GM19240 (cell line): Measurements from ENCODE around the gene COL9A2.

ENCODE experiments used
- DNase-seq: peaks from one replicate; pipeline ENCODE4 v3.0.0; 2011; ENCODE audit warnings: low spot score; ENCODE audit not compliant: insufficient read length

The COL9A2 gene

DNA sequence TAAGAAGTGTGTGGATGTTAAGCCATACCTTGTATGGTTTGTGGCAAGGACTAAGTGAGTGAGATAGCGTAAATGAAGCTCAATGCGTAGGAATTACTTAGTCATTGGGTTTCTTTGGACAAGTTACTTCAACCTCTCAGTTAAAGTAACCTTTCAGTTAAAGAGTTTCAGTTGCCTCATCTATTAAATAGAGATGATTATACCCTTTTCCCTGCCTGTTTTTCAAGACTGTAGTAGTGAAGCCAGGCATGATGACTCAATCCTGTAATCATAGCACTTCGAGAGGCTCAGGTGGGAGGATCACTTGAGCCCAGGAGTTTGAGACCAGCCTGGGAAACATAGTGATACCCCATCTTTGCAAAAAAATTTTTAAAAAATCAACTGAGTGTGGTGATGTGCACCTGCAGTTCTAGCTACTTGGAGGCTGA, 52.7 kb downstream of the COL9A2 start:
- no peak for DNase-seq

DNA sequence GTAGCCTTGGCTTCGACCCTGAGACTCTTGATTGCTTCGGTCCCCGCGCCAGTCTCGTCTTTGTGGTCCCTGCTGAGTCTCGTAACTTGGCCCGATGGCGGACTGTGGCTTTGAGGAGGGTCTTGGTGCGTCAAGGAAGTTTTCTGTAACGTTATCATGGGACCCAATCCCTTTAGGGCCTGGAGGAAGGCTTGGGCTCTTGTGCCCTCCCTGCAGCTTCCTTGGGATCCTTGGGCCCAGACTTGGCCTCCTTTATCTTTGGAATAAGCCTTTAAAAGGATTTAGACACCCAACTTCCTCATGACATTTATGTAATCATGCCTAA, 58.7 kb downstream of the COL9A2 start:
- DNase-seq = no peak

DNA sequence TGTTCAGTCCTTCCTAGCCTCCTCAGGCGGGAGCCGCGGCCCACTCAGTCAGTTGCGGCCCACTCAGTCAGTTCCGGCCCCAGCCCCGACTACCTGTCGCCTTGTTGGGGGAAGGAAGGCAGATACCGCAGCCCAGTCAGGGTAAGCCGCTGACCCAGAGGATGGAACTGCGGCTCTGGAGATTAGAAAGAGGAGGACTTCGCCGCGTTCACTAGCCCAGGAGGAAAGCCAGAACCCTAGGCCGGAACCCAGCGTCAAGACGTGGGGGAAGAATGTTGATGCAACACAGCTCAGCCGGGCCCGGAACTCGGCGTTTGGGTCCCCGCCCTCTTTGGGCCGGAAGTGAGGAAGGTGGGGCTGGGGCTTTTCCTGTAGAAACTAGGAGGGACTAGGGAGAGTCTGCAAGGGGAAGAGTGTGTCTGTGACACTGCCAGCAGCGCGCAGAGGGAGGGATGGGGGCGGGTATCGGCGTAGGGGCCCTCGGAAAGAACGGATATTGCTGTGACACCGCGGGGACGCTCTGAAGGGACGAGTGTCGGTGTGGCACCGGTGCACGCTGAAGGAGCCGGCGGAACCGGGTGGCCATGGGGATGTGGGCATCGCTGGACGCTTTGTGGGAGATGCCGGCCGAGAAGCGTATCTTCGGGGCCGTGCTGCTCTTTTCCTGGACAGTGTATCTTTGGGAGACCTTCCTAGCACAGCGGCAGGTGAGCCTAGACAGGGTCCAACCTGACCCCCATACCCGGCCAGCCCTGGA, 59.2 kb downstream of the COL9A2 start, which contains the start of gene ZMPSTE24:
Gene ZMPSTE24, plus strand, starts transcription at position 549 of the 757 bp plus-strand sequence. Its CDS starts 36 bp downstream, at position 585.
- peak; percentile 73 for DNase-seq

DNA sequence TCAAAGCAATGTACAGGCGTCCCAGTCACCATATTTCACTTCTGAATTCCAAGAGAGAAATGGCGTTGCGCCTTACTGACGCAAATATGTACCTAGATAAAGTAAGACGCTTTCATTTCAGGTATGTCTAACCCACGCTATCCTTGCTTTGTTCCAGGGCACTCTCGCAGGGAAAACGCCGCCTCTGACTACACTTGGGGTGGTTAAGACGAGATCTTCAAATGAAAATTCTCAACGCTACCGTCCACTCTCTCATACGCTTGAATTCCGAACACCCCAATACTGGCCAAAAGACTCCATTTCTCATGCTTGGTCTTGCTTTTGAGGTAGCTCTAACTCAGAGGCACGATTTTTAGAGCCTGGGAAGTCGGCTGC, 59.8 kb downstream of the COL9A2 start:
- DNase-seq = no peak

DNA sequence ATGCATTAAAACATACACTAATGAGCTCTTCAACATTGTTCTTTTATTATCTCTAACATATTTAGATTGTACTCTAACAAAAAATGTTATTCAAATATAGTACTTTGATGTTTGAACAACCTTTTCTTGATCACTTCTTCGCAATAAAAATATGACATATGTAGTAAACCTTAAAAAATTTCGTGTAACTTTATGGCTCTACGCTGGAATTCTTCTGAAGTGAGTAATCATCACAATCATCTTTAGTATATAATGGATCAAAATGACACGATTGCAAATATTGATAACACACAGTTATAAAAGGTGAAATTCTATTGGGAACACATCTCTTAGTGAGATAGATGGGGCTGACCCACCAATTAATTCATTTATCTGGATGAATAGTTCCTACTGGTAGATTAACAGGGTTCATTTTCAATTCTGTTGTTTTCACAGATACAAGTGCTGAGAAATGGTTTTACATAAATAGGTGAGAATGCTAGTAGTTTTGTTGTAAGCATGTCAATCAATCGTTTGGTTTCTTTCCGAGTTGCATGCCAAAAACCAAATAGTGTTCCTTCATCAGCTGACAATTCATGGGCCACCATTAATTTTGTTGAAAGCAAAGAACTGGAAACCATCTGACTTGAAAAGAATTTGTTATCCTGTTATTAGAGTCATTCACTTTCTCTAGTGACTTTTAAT, 60.5 kb downstream of the COL9A2 start:
- no peak for DNase-seq

DNA sequence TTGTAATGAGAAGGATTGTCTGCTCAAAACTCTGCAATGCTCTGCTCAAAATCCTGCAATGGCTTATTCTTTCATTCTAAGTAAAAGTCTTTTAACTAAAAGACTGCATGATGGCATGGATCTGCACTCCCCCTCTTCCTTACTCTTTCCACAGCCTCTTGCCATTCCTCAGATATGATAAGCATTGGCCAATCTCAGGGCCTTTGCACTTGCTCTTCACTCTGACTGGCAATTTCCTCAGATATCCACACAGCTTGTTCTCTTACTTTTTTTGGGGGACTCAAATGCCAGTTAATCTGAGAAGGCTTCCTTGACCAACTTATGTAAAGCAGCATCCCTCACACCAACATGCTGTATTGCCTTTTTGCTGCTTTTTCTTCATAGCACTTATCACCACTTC, 61.9 kb downstream of the COL9A2 start:
- no peak for DNase-seq

DNA sequence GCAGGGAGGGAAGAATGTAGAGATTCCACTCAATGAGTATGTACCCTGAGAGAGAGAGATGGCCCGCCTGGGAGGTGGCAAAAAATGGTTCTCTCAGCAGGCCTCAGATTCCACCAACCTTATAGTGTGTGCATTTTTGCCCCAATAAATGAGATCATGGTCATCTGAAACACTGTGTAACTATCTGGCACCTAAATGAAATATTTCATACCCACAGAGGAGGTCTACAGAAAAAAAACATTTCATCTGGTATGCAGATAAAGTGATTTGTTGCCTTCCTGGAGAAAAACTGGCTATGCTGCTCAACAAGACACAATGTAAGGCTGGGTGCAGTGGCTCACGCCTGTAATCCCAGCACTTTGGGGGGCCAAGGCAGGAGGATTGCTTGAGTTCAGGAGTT, 64.5 kb downstream of the COL9A2 start:
- no peak for DNase-seq

DNA sequence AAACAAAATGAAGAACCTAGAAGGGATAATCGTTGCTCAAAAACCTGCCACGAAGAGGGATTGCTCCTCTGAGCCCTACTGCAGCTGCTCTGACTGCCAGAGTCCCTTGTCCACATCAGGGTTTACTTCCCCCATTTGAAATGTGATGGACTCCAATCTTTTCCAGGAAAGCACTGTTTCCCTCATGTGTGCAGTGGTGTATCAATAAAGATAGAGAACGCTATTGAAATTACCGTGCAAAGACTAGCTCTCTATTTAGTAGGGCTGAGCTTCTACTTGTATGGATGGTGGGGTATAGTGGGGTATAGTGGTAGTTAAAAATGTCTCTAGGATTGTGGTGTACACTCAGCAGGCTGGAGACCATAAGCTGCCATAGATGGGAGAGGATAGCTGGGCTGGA, 65.6 kb downstream of the COL9A2 start:
- DNase-seq = no peak
